ENCODE data around the gene MICU1.

GRCh38 chr10:72464438-72464837 is 161.4 kb downstream of the MICU1 start:
- no peak for TF ChIP-seq CTCF (IDR thresholded peaks at IDR 0.05)
- TF ChIP-seq SIN3A (IDR thresholded peaks at IDR 0.05; ENCODE audit: borderline replicate concordance, insufficient read depth, low read depth, low read length): no peak
- TF ChIP-seq POLR2AphosphoS5 (IDR thresholded peaks at IDR 0.05; ENCODE audit: low read depth, low read length): no peak
